ENCODE data around the gene CDC42SE2.

DNA sequence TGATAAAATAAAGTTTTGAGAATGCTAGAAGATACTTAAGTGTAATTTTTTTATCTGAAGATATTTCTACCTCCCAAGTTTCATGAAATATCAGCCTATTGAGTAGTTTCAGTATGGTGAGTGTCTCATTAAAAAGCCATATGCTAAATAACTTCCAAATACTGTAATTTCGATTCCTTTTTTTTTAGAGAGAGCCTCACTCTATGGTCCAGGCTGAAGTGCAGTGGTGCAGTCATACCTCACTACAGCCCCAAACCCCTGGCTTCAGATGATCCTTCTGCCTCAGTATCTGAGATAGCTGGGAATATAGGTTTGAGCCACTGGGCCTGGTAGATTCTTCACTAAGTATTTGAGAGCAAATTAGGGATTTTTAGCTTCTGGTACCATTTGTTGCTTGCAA, 24.5 kb downstream of the CDC42SE2 start:
- TF ChIP-seq POLR2A (IDR thresholded peaks at IDR 0.05) (no peak), CTCF (IDR thresholded peaks at IDR 0.05) (no peak)
